WERI-Rb-1 (cell line): ENCODE measurements around the gene C22orf15.

Experiments used
- DNase-seq: peaks from one replicate; pipeline ENCODE4 v3.0.0-alpha.2; 2020
- H3K27ac ChIP-seq: fragments of 250-450 bp; sonication (Bioruptor Pico); 2 replicates; pipeline ENCODE4 v1.5.1; 2020; ENCODE audit warnings: mild to moderate bottlenecking, moderate library complexity
- H3K27me3 ChIP-seq: fragments of 250-450 bp; sonication (Bioruptor Pico); 2 replicates; pipeline ENCODE4 v1.5.1; 2021; ENCODE audit warnings: mild to moderate bottlenecking, low read depth, moderate library complexity; ENCODE audit not compliant: insufficient read depth, severe bottlenecking
- H3K36me3 ChIP-seq: fragments of 250-450 bp; sonication (Bioruptor Pico); 2 replicates; pipeline ENCODE4 v1.5.1; 2020; ENCODE audit warnings: mild to moderate bottlenecking, moderate library complexity
- H3K4me3 ChIP-seq: 2 replicates; pipeline ENCODE4 v1.5.1; 2011; ENCODE audit warnings: low read depth, mild to moderate bottlenecking, control low read depth, low read length
- H3K9me3 ChIP-seq: fragments of 250-450 bp; sonication (Bioruptor Pico); 2 replicates; pipeline ENCODE4 v1.5.1; 2021; ENCODE audit warnings: mild to moderate bottlenecking, moderate library complexity; ENCODE audit not compliant: severe bottlenecking
- CTCF ChIP-seq: IDR thresholded peaks from 2 replicates; pipeline ENCODE4 v1.5.1; 2011; ENCODE audit warnings: low read depth, mild to moderate bottlenecking, control low read depth, inconsistent platforms, low read length

C22orf15 gene

GRCh38 chr22:23772649-23773473, 10.1 kb downstream of the C22orf15 start, which contains the start of gene MMP11:
Gene MMP11 (plus strand): TSS chr22:23772849. CDS start chr22:23772871, 22 bp downstream.
- Histone ChIP-seq H3K27ac (peak within 1 kb of the TSS; percentile 79), H3K27me3 (no peaks in the 10 kb centered on the region), H3K36me3 (no peaks in the 10 kb centered on the region), H3K4me3 (peak within 1 kb of the TSS; percentile 49), H3K9me3 (no peaks in the 10 kb centered on the region)
- peak; percentile 76 for DNase-seq
- no peak for TF ChIP-seq CTCF

- Histone ChIP-seq H3K9me3 (no peaks in the 10 kb centered on the region), H3K27ac (peak overlapping the region; percentile 64; the same call in 1 of the 2 replicates), H3K4me3 (peak overlapping the region; percentile 49), H3K36me3 (no peaks in the 10 kb centered on the region), H3K27me3 (no peaks in the 10 kb centered on the region)
- no peak for DNase-seq
- no peak for TF ChIP-seq CTCF
These were observed 10.8 kb downstream of the C22orf15 start for GRCh38 chr22:23773483-23774113.

- H3K36me3 ChIP-seq, result no peaks in the 10 kb centered on the region
- H3K9me3 ChIP-seq, result no peaks in the 10 kb centered on the region
- DNase-seq, result no peak
- H3K27me3 ChIP-seq, result no peaks in the 10 kb centered on the region
- H3K27ac ChIP-seq, result no peak overlapping the region
- TF ChIP-seq CTCF, result no peak
- no peak overlapping the region for H3K4me3 ChIP-seq
These were observed 11.5 kb downstream of the C22orf15 start for GRCh38 chr22:23774114-23774921.

GRCh38 chr22:23774922-23775436, 12.2 kb downstream of the C22orf15 start:
- Histone ChIP-seq H3K27ac (no peak overlapping the region), H3K4me3 (no peak overlapping the region), H3K36me3 (no peaks in the 10 kb centered on the region), H3K9me3 (no peaks in the 10 kb centered on the region), H3K27me3 (no peaks in the 10 kb centered on the region)
- TF ChIP-seq CTCF, result no peak
- DNase-seq, result no peak

GRCh38 chr22:23775779-23776375, 13.1 kb downstream of the C22orf15 start:
- no peak for TF ChIP-seq CTCF
- no peak overlapping the region for H3K27ac ChIP-seq
- DNase-seq, result no peak
- H3K27me3 ChIP-seq, result no peaks in the 10 kb centered on the region
- no peaks in the 10 kb centered on the region for H3K9me3 ChIP-seq
- no peaks in the 10 kb centered on the region for H3K36me3 ChIP-seq
- no peak overlapping the region for H3K4me3 ChIP-seq
